Endothelial cell of umbilical vein (primary cell): ENCODE results near the gene GTF2B.

Experiments used
- EZH2 ChIP-seq: IDR thresholded peaks from 2 replicates; pipeline ENCODE4 v1.6.1; 2012; ENCODE audit warnings: borderline replicate concordance, low read depth, mild to moderate bottlenecking, moderate library complexity, low read length, inconsistent platforms; ENCODE audit not compliant: severe bottlenecking
- MYC ChIP-seq: IDR thresholded peaks from one replicate; pipeline ENCODE4 v1.6.1; 2011; ENCODE audit warnings: mild to moderate bottlenecking, low read depth, low read length
- POLR2A ChIP-seq: IDR thresholded peaks from 2 replicates; pipeline ENCODE4 v1.6.1; 2012; ENCODE audit warnings: low read depth, mild to moderate bottlenecking, control low read depth, low read length
- POLR2AphosphoS5 ChIP-seq: IDR thresholded peaks from 2 replicates; pipeline ENCODE4 v1.6.1; 2012; ENCODE audit warnings: low read depth, mild to moderate bottlenecking, control low read depth, low read length, moderate library complexity; ENCODE audit not compliant: insufficient read depth
- TF ChIP-seq, protein P1 (sequence below), 2 donors: IDR thresholded peaks; 1 replicate in 1 of 2; 2 replicates in 1 of 2; pipeline ENCODE4 v1.5.1; 2011; ENCODE audit warnings: low read length in 2 of 2, mild to moderate bottlenecking in 2 of 2, moderate library complexity in 2 of 2, control low read depth in 1 of 2, inconsistent platforms in 1 of 2, low read depth in 1 of 2; ENCODE audit not compliant: insufficient read depth in 1 of 2; ENCODE audit errors: extremely low read depth in 1 of 2

- TF ChIP-seq MYC (no peak), POLR2A (no peak), POLR2AphosphoS5 (no peak), EZH2 (no peak)
- TF ChIP-seq, protein P1, sequence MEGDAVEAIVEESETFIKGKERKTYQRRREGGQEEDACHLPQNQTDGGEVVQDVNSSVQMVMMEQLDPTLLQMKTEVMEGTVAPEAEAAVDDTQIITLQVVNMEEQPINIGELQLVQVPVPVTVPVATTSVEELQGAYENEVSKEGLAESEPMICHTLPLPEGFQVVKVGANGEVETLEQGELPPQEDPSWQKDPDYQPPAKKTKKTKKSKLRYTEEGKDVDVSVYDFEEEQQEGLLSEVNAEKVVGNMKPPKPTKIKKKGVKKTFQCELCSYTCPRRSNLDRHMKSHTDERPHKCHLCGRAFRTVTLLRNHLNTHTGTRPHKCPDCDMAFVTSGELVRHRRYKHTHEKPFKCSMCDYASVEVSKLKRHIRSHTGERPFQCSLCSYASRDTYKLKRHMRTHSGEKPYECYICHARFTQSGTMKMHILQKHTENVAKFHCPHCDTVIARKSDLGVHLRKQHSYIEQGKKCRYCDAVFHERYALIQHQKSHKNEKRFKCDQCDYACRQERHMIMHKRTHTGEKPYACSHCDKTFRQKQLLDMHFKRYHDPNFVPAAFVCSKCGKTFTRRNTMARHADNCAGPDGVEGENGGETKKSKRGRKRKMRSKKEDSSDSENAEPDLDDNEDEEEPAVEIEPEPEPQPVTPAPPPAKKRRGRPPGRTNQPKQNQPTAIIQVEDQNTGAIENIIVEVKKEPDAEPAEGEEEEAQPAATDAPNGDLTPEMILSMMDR (IDR thresholded peaks at IDR 0.05; ENCODE audit: extremely low read depth in 1 of 2, insufficient read depth in 1 of 2, low read depth in 1 of 2, low read length in 2 of 2), result no peak
These were observed 1.2 kb downstream of the GTF2B start for GRCh38 chr1:88890131-88890530.
